Dermis blood vessel endothelial cell (primary cell): ENCODE measurements around the gene SYTL5. TPM values are rescaled to one million over a fixed set of nuclear protein-coding genes. Genes with fewer than 3 reads are reported as not detected.

Experiments used
- DNase-seq: peaks from one replicate; pipeline ENCODE4 v3.0.0; 2010
- total RNA-seq: library from RNA; depleted of rRNA; stranded (reverse); fragments of >200 nt; gene quantifications from 2 replicates; pipeline ENCODE4 v1.2.3, GENCODE V29; 2014

Gene SYTL5
- total RNA-seq, 1 donor from 2014 or later = under 0.01 TPM

- no peak for DNase-seq
These were observed 144.6 kb downstream of the SYTL5 start for GRCh38 chrX:38150993-38151392.

GRCh38 chrX:38151441-38151840 lies 145.1 kb downstream of the SYTL5 start:
- DNase-seq = no peak

GRCh38 chrX:38154340-38154739 lies 148.0 kb downstream of the SYTL5 start:
- no peak for DNase-seq

GRCh38 chrX:38154818-38155217 lies 148.5 kb downstream of the SYTL5 start:
- DNase-seq = no peak

GRCh38 chrX:38156838-38157237 lies 150.5 kb downstream of the SYTL5 start:
- no peak for DNase-seq

GRCh38 chrX:38163193-38163592 lies 156.8 kb downstream of the SYTL5 start:
- no peak for DNase-seq

- DNase-seq = no peak
These were observed 158.7 kb downstream of the SYTL5 start for GRCh38 chrX:38165023-38165422.

- peak; percentile 47 for DNase-seq
These were observed 160.2 kb downstream of the SYTL5 start for GRCh38 chrX:38166478-38167083.

GRCh38 chrX:38170556-38170955 lies 164.2 kb downstream of the SYTL5 start:
- DNase-seq = no peak

- DNase-seq = no peak
These were observed 166.2 kb downstream of the SYTL5 start for GRCh38 chrX:38172596-38172995.

GRCh38 chrX:38175139-38175538 lies 168.8 kb downstream of the SYTL5 start:
- DNase-seq = peak; percentile 38

- DNase-seq = no peak
These were observed 172.0 kb downstream of the SYTL5 start for GRCh38 chrX:38178396-38178795.

Other genes starting within 250 kb of the SYTL5 start
- not detected in 2 replicates for gene CYBB, start 226.5 kb upstream of the SYTL5 start, total RNA-seq
- gene DYNLT3, start 159.0 kb upstream of the SYTL5 start, total RNA-seq = 31.0 and 34.0 TPM in 2 replicates
- gene SRPX, start 214.3 kb downstream of the SYTL5 start, total RNA-seq = 104 and 123 TPM in 2 replicates